Upper lobe of left lung (tissue), 6 donors: ENCODE data around the gene FOLR2. TPM values are rescaled to one million over a fixed set of nuclear protein-coding genes. Genes with fewer than 3 reads are reported as not detected.
"Not testable (repeated sequence)": the region's sequence is repeated elsewhere in the genome, so short reads cannot be mapped to it uniquely, and the experiment has no call there.

Source experiments
- ATAC-seq, 2 donors: fragments of 200-7000 bp; cut with Tn5 transposase; one replicate each; pipeline ENCODE4 v1.9.1; 2022; ENCODE audit warnings: mild to moderate bottlenecking in 2 of 2, moderate library complexity in 2 of 2; ENCODE audit not compliant: low FRiP score in 2 of 2
- DNase-seq, 2 donors: peaks; one replicate each; pipeline ENCODE4 v3.0.0-alpha.2; 2019 to 2020
- H3K27ac ChIP-seq, 4 donors: fragments of 200-600 bp; sonication (generic); one replicate each; pipeline ENCODE4 v1.5.1; 2016 to 2019
- H3K27me3 ChIP-seq, 4 donors: fragments of 200-600 bp; sonication (generic); one replicate each; pipeline ENCODE4 v1.5.1; 2017 to 2019
- H3K36me3 ChIP-seq, 4 donors: fragments of 200-600 bp; sonication (generic); one replicate each; pipeline ENCODE4 v1.5.1; 2016 to 2019
- H3K4me1 ChIP-seq, 4 donors: fragments of 200-600 bp; sonication (generic); one replicate each; pipeline ENCODE4 v1.5.1; 2018 to 2019
- H3K4me3 ChIP-seq, 4 donors: fragments of 200-600 bp; sonication (generic); one replicate each; pipeline ENCODE4 v1.5.1; 2017 to 2019; ENCODE audit warnings: mild to moderate bottlenecking in 2 of 4, moderate library complexity in 1 of 4
- H3K9me3 ChIP-seq, 4 donors: fragments of 200-600 bp; sonication (generic); one replicate each; pipeline ENCODE4 v1.5.1; 2018 to 2019
- CTCF ChIP-seq, 6 experiments: fragments of 450-650 bp in 4 of 6; fragments of 200-600 bp in 2 of 6; sonication (generic) in 2 of 6; IDR thresholded peaks; one replicate each; pipeline ENCODE4 v1.5.1; 2016 to 2019; ENCODE audit warnings: antibody characterized with exemption in 6 of 6
- EP300 ChIP-seq, 4 donors: sonication (generic); formaldehyde crosslinking; IDR thresholded peaks; one replicate each; pipeline ENCODE4 v1.5.1; 2017; ENCODE audit warnings: antibody characterized with exemption in 4 of 4, control low read depth in 2 of 4
- POLR2A ChIP-seq, 4 donors: fragments of 450-650 bp; IDR thresholded peaks; one replicate each; pipeline ENCODE4 v1.5.1; 2016 to 2017; ENCODE audit warnings: antibody characterized with exemption in 4 of 4, mild to moderate bottlenecking in 2 of 4
- POLR2AphosphoS5 ChIP-seq, 2 donors: sonication (generic); formaldehyde crosslinking; IDR thresholded peaks; one replicate each; pipeline ENCODE4 v1.5.1; 2017; ENCODE audit warnings: antibody characterized with exemption in 2 of 2
- WGBS, 2 donors: methylation state at CpG; one replicate each; pipeline ENCODE4 v1.1.5; 2017 to 2018; 5-methylcytosine and 5-hydroxymethylcytosine counted together
- total RNA-seq, 6 donors: library from RNA; depleted of rRNA in 4 of 6; stranded (reverse); fragments of >200 nt in 4 of 6; gene quantifications; one replicate each; pipeline versions ENCODE4 v1.1.0 to v1.2.1, GENCODE V29; 2016 to 2021
- donor health status: DM: no; HTN: no; CAD: no; lungs with moderate emphysema.
- donor health status: DM: no; HTN: yes; CAD: no; lungs with severe emphysema.

Gene FOLR2
- total RNA-seq, 6 donors from 2014 or later, result 4.8 to 28.7 (median 12.8) TPM

- WGBS, 2 donors, result 87 to 91% methylated on average over 9 to 11 of the region's 12 CpGs
- Histone ChIP-seq H3K36me3 (no peaks in the 10 kb centered on the region), H3K9me3 (no peaks in the 10 kb centered on the region), H3K4me1 (peaks cover 0 to 5% (median 0%) of the 10 kb centered on the region in 4 donors), H3K27me3 (no peaks in the 10 kb centered on the region), H3K4me3 (no peak overlapping the region), H3K27ac (no peak overlapping the region)
- DNase-seq (no peak), ATAC-seq (no peak)
- TF ChIP-seq CTCF (IDR thresholded peaks at IDR 0.05), result no peak
- TF ChIP-seq EP300 (IDR thresholded peaks at IDR 0.05), result no peak
- no peak for TF ChIP-seq POLR2AphosphoS5 (IDR thresholded peaks at IDR 0.05)
Measured at GRCh38 chr11:72195518-72196270, 20.9 kb upstream of the FOLR2 start.

- not testable (repeated sequence) for DNase-seq, H3K27me3 ChIP-seq, H3K4me3 ChIP-seq, H3K9me3 ChIP-seq, H3K4me1 ChIP-seq, H3K27ac ChIP-seq, H3K36me3 ChIP-seq, ATAC-seq
- WGBS, 2 donors, result 92% methylated on average over 27 to 43 of the region's 43 CpGs
Measured at GRCh38 chr11:72201445-72201844, 15.1 kb upstream of the FOLR2 start.

- no peaks in the 10 kb centered on the region for H3K27me3 ChIP-seq
- no peak for TF ChIP-seq CTCF (IDR thresholded peaks at IDR 0.05)
- no peak for TF ChIP-seq POLR2A (IDR thresholded peaks at IDR 0.05)
- 95% methylated on average over 6 of the region's 6 CpGs for WGBS, 2 donors
- no peak for ATAC-seq
- H3K4me3 ChIP-seq, result no peak overlapping the region
- H3K36me3 ChIP-seq, result no peaks in the 10 kb centered on the region
- H3K9me3 ChIP-seq, result no peaks in the 10 kb centered on the region
- DNase-seq, result no peak
- H3K27ac ChIP-seq, result no peak overlapping the region
- H3K4me1 ChIP-seq, result no peaks in the 10 kb centered on the region
Measured at GRCh38 chr11:72202571-72202970, 14.0 kb upstream of the FOLR2 start.

GRCh38 chr11:72203163-72203562 lies 13.4 kb upstream of the FOLR2 start:
- ATAC-seq (no peak), DNase-seq (no peak)
- H3K27me3 ChIP-seq, result no peaks in the 10 kb centered on the region
- H3K9me3 ChIP-seq, result no peaks in the 10 kb centered on the region
- H3K36me3 ChIP-seq, result no peaks in the 10 kb centered on the region
- H3K4me1 ChIP-seq, result no peaks in the 10 kb centered on the region
- no peak for TF ChIP-seq EP300 (IDR thresholded peaks at IDR 0.05)
- TF ChIP-seq POLR2AphosphoS5 (IDR thresholded peaks at IDR 0.05), result no peak
- no peak for TF ChIP-seq POLR2A (IDR thresholded peaks at IDR 0.05)
- TF ChIP-seq CTCF (IDR thresholded peaks at IDR 0.05), result no peak
- H3K4me3 ChIP-seq, result no peak overlapping the region
- no peak overlapping the region for H3K27ac ChIP-seq
- WGBS, 2 donors, result 63 to 84% methylated on average over 2 of the region's 2 CpGs

GRCh38 chr11:72204886-72205285 lies 11.7 kb upstream of the FOLR2 start:
- Histone ChIP-seq H3K27me3 (no peaks in the 10 kb centered on the region), H3K9me3 (no peaks in the 10 kb centered on the region), H3K36me3 (no peaks in the 10 kb centered on the region), H3K27ac (no peak overlapping the region), H3K4me1 (no peaks in the 10 kb centered on the region), H3K4me3 (no peak overlapping the region)
- TF ChIP-seq CTCF (IDR thresholded peaks at IDR 0.05), result no peak
- no peak for TF ChIP-seq POLR2AphosphoS5 (IDR thresholded peaks at IDR 0.05)
- no peak for TF ChIP-seq EP300 (IDR thresholded peaks at IDR 0.05)
- no peak for TF ChIP-seq POLR2A (IDR thresholded peaks at IDR 0.05)
- DNase-seq (no peak), ATAC-seq (no peak)

- not testable (repeated sequence) for H3K36me3 ChIP-seq, ATAC-seq, DNase-seq, H3K4me3 ChIP-seq, H3K9me3 ChIP-seq, H3K27me3 ChIP-seq, H3K4me1 ChIP-seq, H3K27ac ChIP-seq
- WGBS, 2 donors, result 84 to 92% methylated on average over 2 of the region's 2 CpGs
Measured at GRCh38 chr11:72206794-72207193, 9.8 kb upstream of the FOLR2 start.
